ENCODE results near the gene EPHB1. TPM values are rescaled to one million over a fixed set of nuclear protein-coding genes. Genes with fewer than 3 reads are reported as not detected.

Gene EPHB1
- total RNA-seq, 1 experiment from 2014 or later = 0.86 TPM

- H3K9ac ChIP-seq (ENCODE audit: low read length) = no peak overlapping the region
- peaks cover 6% of the 10 kb centered on the region; the same call in 1 of the 2 replicates for H3K27me3 ChIP-seq (ENCODE audit: insufficient read depth, low read length)
- ATAC-seq (no peak), DNase-seq (ENCODE audit: low read depth, low spot score) (no peak)
- H3K36me3 ChIP-seq (ENCODE audit: control insufficient read depth in 1 of 2, insufficient read depth in 2 of 2, low read length in 2 of 2) = no peaks in the 10 kb centered on the region
- no peak overlapping the region for H3K27ac ChIP-seq (ENCODE audit: low read depth, low read length)
- no peak for TF ChIP-seq RAD21 (IDR thresholded peaks at IDR 0.05; ENCODE audit: low read depth)
- TF ChIP-seq ZFX (IDR thresholded peaks at IDR 0.05) = no peak
- TF ChIP-seq SRF (IDR thresholded peaks at IDR 0.05; ENCODE audit: low read depth) = no peak
- TF ChIP-seq MAX (IDR thresholded peaks at IDR 0.05) = no peak
- TF ChIP-seq SP1 (IDR thresholded peaks at IDR 0.05; ENCODE audit: low read depth) = no peak
- no peak for TF ChIP-seq JUND (IDR thresholded peaks at IDR 0.05)
- TF ChIP-seq POLR2AphosphoS5 (IDR thresholded peaks at IDR 0.05; ENCODE audit: low read depth, low read length) = no peak
- TF ChIP-seq TCF7L2 (IDR thresholded peaks at IDR 0.05; ENCODE audit: borderline replicate concordance, extremely low read depth, insufficient read depth, insufficient read length) = no peak
- no peak for TF ChIP-seq FOSL1 (IDR thresholded peaks at IDR 0.05; ENCODE audit: low read depth)
- TF ChIP-seq ZBTB33 (IDR thresholded peaks at IDR 0.05; ENCODE audit: extremely low read depth, insufficient replicate concordance, low read length) = no peak
- H3K4me2 ChIP-seq (ENCODE audit: low read length) = no peak overlapping the region
- ChIA-PET POLR2A (no interaction called here), CTCF (no interaction called here), RAD21 (ENCODE audit: low non-redundant PET in 1 of 2, low total read pairs in 2 of 2, uncharacterized antibody in 2 of 2, unreplicated experiment in 2 of 2) (no interaction called here)
- H4K20me1 ChIP-seq (ENCODE audit: insufficient read depth) = no peaks in the 10 kb centered on the region; the same call in 1 of the 2 replicates
- no peaks in the 10 kb centered on the region for H3K4me1 ChIP-seq (ENCODE audit: control insufficient read depth in 1 of 2, insufficient read depth in 2 of 2, low read length in 2 of 2)
- intact Hi-C loops (cut with micrococcal nuclease) = no loop called here
- H3K79me2 ChIP-seq (ENCODE audit: insufficient read depth, low read length) = no peaks in the 10 kb centered on the region
- H3K9me3 ChIP-seq (ENCODE audit: control insufficient read depth in 1 of 2, insufficient read depth in 1 of 2, low read depth in 1 of 2, low read length in 2 of 2) = no peaks in the 10 kb centered on the region
- no peak overlapping the region for H3K4me3 ChIP-seq (replicated peaks in 1 of 2; ENCODE audit: low read depth in 1 of 2, low read length in 2 of 2)
- no TSS peak for BruUV-seq (replicated peaks)
- no peaks in the 10 kb centered on the region for H3K9me2 ChIP-seq (ENCODE audit: insufficient read depth)
- no peak overlapping the region for H2AFZ ChIP-seq (ENCODE audit: low read depth, low read length, poor library complexity, severe bottlenecking)
These were observed 305.3 kb downstream of the EPHB1 start for GRCh38 chr3:135100366-135100765.

Data from HCT116 (cell line).